Activated naive CD4-positive, alpha-beta T cell treated with anti-CD3 and anti-CD28 coated beads, Interleukin-2, amount 50 U/mL, for 72 hours (primary cell): ENCODE measurements around the gene UNC13A. TPM values are rescaled to one million over a fixed set of nuclear protein-coding genes. Genes with fewer than 3 reads are reported as not detected.
"Not testable (repeated sequence)": the region's sequence is repeated elsewhere in the genome, so short reads cannot be mapped to it uniquely, and the experiment has no call there.

ENCODE experiments used
- ATAC-seq, 2 donors: fragments of 150-1000 bp; cut with Tn5 transposase; 2 replicates each; pipeline ENCODE4 v1.10.0; 2021; ENCODE audit warnings: mild to moderate bottlenecking in 2 of 2, moderate library complexity in 2 of 2
- DNase-seq, 2 donors: peaks; one replicate each; pipeline ENCODE4 v3.0.0; 2021 to 2022; ENCODE audit warnings: low spot score in 2 of 2
- H3K27ac Mint-ChIP-seq, 2 donors: one replicate each; pipeline ENCODE4 v1.8.0; 2022; ENCODE audit warnings: mild to moderate bottlenecking in 2 of 2, mixed read lengths in 2 of 2
- H3K36me3 Mint-ChIP-seq, 2 donors: one replicate each; pipeline ENCODE4 v1.8.0; 2022; ENCODE audit warnings: mixed read lengths in 2 of 2
- H3K9me3 Mint-ChIP-seq, 2 donors: one replicate each; pipeline ENCODE4 v1.8.0; 2022; ENCODE audit warnings: mixed read lengths in 2 of 2
- total RNA-seq, 2 donors: library from RNA; stranded (reverse); gene quantifications; one replicate each; pipeline ENCODE4 v1.2.3, GENCODE V29; 2022

The UNC13A gene
- total RNA-seq, 2 donors from 2014 or later, result 0.04 to 0.20 TPM

GRCh38 chr19:17579661-17580244 is 108.4 kb downstream of the UNC13A start:
- H3K27ac Mint-ChIP-seq, result peak overlapping the region in 1 of 2 donors; percentile 57
- no peaks in the 10 kb centered on the region for H3K9me3 Mint-ChIP-seq
- peaks cover 13 to 14% of the 10 kb centered on the region in 2 donors for H3K36me3 Mint-ChIP-seq
- peak; percentile 58 to 61 for ATAC-seq
- peak in 1 of 2 donors; percentile 40 for DNase-seq

- ATAC-seq (no peak), DNase-seq (no peak)
- Mint-ChIP-seq H3K36me3 (peaks cover 14 to 15% of the 10 kb centered on the region in 2 donors), H3K9me3 (no peaks in the 10 kb centered on the region), H3K27ac (no peak overlapping the region)
Observed at GRCh38 chr19:17577457-17578097, 110.6 kb downstream of the UNC13A start.

DNA sequence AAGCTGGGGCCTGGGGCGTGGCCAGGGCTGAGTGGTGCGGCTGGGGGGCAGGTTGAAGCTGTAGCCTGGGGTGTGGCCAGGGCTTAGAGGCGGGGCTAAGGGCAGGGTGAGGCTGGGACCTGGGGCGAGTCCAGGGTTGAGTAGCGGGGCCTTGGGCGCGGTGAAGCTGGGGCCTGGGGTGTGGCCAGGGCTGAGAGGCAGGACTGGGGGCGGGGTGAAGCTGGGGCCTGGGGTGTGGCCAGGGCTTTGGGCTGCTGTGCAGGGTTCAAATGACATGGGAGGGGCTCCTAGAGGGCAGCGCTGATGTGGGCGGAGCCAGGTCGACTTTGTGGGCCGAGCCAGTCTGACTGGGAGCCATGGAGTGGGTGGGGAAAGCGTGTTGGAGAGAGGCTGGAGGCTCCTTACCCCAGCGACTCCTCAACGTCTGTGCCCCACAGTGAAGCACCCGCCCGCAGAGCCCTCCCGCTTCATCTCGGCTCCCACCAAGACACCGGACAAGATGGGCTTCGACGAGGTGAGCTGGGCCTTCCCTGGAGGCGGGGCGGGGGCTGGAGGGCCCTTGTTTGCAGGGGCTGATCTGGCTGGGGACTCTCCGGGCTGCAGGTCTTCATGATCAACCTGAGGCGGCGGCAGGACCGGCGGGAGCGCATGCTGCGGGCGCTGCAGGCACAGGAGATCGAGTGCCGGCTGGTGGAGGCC is 111.2 kb downstream of the UNC13A start:
- Mint-ChIP-seq H3K9me3 (no peaks in the 10 kb centered on the region), H3K36me3 (peaks cover 14 to 20% of the 10 kb centered on the region in 2 donors), H3K27ac (no peak overlapping the region)
- no peak for DNase-seq
- peak in 1 of 2 donors; percentile 43 for ATAC-seq

GRCh38 chr19:17575871-17576757 is 112.0 kb downstream of the UNC13A start:
- H3K9me3 Mint-ChIP-seq, result no peaks in the 10 kb centered on the region
- no peak overlapping the region for H3K27ac Mint-ChIP-seq
- DNase-seq, result no peak
- ATAC-seq, result no peak
- H3K36me3 Mint-ChIP-seq, result peaks cover 14 to 20% of the 10 kb centered on the region in 2 donors

- peak overlapping the region; percentile 4 to 37 for H3K27ac Mint-ChIP-seq
Observed at GRCh38 chr19:17572638-17573037, 115.5 kb downstream of the UNC13A start.

DNA sequence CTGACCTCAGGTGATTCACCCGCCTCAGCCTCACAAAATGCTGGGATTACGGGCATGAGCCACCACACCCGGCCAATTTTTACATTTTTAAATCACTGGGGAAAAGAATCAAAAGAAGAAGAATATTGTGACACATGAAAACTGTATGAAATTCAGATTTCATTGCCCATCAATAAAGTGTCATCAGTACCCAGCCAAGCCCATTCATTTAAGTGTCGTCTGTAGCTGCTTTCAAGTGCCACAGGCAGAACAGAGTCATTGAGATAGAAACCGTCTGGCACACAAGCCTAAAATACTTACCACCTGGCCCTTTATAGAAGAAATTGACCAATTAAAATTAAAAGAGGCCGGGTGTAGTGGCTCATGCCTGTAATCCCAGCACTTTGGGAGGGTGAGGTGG is 117.4 kb downstream of the UNC13A start:
- DNase-seq (no peak), ATAC-seq (no peak)
- peaks cover 7% of the 10 kb centered on the region in 2 donors for H3K36me3 Mint-ChIP-seq
- peak overlapping the region in 1 of 2 donors; percentile 44 for H3K27ac Mint-ChIP-seq
- no peaks in the 10 kb centered on the region for H3K9me3 Mint-ChIP-seq

More at GRCh38 chr19:17572638-17573037, 115.5 kb downstream of the UNC13A start:
- ATAC-seq (no peak), DNase-seq (no peak)
- Mint-ChIP-seq H3K9me3 (no peaks in the 10 kb centered on the region), H3K36me3 (peaks cover 7 to 12% of the 10 kb centered on the region in 2 donors)

DNA sequence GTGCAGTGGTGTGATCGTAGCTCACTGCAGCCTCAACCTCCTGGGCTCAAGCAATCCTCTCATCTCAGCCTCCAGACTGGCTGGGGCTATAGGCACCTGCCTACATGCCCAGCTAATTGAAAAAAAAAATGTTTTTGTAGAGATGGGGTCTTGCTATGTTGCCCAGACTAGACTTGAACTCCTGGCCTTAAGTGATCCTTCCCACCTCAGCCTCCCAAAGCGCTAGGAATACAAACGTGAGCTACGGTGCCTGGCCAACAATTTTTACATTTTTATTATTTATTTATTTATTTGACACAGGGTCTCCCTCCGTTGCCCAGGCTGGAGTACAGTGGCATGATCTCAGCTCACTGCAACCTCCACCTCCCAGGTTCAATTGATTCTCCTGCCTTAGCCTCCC is 117.9 kb downstream of the UNC13A start:
- H3K36me3 Mint-ChIP-seq, DNase-seq, ATAC-seq, H3K9me3 Mint-ChIP-seq, H3K27ac Mint-ChIP-seq: not testable (repeated sequence)

DNA sequence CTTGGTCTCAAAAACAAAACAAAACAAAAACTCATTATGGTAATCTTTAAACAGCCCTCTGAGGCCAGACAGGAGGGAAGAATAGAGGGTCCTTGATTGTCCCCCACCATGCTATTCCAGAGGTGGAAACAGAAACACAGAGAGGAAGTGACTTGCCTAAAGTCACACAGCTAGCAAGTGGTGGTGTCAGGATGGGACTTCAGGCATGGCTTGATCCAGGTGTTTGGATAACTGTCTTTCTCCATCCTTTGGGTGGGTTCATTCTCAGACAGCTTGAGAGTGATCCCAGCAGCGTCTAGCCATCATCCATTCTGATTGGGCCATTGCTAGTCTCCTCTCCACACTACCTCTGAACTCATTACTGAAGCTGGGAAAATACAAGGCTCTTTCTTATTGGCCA is 120.2 kb downstream of the UNC13A start:
- peak overlapping the region in 1 of 2 donors; percentile 60 for H3K27ac Mint-ChIP-seq
- H3K9me3 Mint-ChIP-seq, result no peaks in the 10 kb centered on the region
- no peak for DNase-seq
- peaks cover 7 to 12% of the 10 kb centered on the region in 2 donors for H3K36me3 Mint-ChIP-seq
- ATAC-seq, result no peak

GRCh38 chr19:17565611-17566010 is 122.5 kb downstream of the UNC13A start:
- ATAC-seq (no peak), DNase-seq (no peak)
- H3K9me3 Mint-ChIP-seq, result no peaks in the 10 kb centered on the region
- peaks cover 6 to 7% of the 10 kb centered on the region in 2 donors for H3K36me3 Mint-ChIP-seq
- H3K27ac Mint-ChIP-seq, result no peak overlapping the region

GRCh38 chr19:17564781-17565180 is 123.4 kb downstream of the UNC13A start:
- ATAC-seq, result no peak
- H3K27ac Mint-ChIP-seq, result peak overlapping the region in 1 of 2 donors; percentile 81
- H3K36me3 Mint-ChIP-seq, result peaks cover 11 to 14% of the 10 kb centered on the region in 2 donors
- no peaks in the 10 kb centered on the region for H3K9me3 Mint-ChIP-seq
- no peak for DNase-seq

DNA sequence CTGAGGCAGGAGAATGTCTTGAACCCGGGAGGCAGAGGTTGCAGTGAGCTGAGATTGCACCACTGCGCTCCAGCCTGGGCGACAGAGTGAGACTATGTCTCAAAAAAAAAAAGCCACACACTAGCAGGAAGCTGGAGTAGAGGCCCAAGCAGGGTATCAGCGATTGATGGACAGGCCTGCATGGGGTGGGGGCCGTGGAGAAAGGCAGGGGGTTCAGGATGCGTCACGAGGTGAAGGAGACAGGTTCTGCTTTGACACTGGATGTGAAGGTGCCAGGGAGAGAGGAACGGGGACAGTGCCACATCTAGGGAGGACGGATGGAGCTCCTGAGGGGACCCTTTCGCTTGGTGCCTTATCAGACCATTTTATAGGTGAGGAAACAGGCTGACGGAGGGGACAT is 125.6 kb downstream of the UNC13A start:
- no peak for DNase-seq
- no peak for ATAC-seq
- peak overlapping the region; percentile 32 to 58 for H3K27ac Mint-ChIP-seq
- peaks cover 4 to 17% of the 10 kb centered on the region in 2 donors for H3K36me3 Mint-ChIP-seq
- H3K9me3 Mint-ChIP-seq, result no peaks in the 10 kb centered on the region

DNA sequence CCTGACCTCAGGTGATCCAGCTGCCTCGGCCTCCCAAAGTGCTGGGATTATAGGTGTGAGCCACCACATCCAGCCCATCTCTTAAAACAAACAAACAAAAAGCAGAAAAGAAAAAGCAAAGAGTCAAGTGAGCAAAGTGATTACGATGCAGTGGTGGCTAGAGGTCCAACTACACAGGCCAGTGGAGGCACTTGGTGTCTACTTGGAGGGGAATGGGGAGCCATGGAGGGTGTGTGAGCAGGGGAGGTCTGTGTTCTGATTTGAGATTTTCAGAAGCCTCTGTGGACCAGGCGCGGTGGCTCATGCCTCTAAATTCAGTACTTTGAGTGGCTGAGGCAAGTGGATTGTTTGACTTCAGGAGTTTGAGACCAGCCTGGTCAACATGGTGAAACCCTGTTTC is 126.1 kb downstream of the UNC13A start:
- H3K36me3 Mint-ChIP-seq, result peaks cover 4 to 19% of the 10 kb centered on the region in 2 donors
- H3K9me3 Mint-ChIP-seq, result no peaks in the 10 kb centered on the region

GRCh38 chr19:17560205-17560595 is 128.0 kb downstream of the UNC13A start:
- Mint-ChIP-seq H3K9me3 (no peaks in the 10 kb centered on the region), H3K36me3 (peaks cover 14 to 25% of the 10 kb centered on the region in 2 donors), H3K27ac (peak overlapping the region in 1 of 2 donors; percentile 69)
- DNase-seq (no peak), ATAC-seq (no peak)

More for the DNA sequence above, 126.1 kb downstream of the UNC13A start:
- peak overlapping the region; percentile 32 to 58 for H3K27ac Mint-ChIP-seq
- ATAC-seq (no peak), DNase-seq (no peak)

DNA sequence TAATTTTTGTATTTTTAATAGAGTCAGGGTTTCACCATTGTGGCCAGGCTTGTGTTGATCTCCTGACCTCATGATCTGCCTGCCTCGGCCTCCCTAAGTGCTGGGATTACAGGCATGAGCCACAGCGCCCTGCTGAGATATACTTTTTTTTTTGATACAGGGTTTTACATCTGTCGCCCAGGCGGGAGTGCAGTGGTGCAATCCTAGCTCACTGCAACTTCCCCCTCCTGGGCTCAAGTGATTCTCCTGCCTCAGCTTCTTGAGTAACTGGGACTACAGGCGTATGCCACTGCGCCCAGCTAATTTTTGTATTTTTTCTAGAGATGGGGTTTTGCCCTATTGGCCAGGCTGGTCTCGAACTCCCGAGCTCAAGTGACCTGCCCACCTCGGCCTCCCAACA is 130.7 kb downstream of the UNC13A start:
- Mint-ChIP-seq H3K27ac (no peak overlapping the region), H3K9me3 (no peaks in the 10 kb centered on the region), H3K36me3 (peaks cover 14 to 19% of the 10 kb centered on the region in 2 donors)
- ATAC-seq, result no peak
- DNase-seq, result no peak

DNA sequence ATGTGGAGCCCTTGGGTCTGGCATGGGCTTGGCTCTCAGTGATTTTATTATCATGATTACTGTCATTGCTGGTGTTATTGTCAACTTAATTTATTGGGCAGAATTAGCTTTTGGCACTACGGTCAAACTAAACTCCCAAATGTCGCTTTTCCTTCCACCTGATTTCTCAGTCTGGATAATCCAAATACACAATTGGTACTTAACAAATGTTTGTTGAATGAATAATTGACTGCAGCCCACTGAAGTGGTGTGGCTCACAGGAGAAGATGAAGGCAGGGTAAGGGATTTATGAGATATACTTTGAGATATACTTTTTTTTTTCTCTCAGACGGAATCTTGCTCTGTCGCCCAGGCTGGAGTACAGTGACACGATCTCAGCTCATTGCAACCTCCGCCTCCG is 131.2 kb downstream of the UNC13A start:
- DNase-seq (no peak), ATAC-seq (no peak)
- Mint-ChIP-seq H3K9me3 (no peaks in the 10 kb centered on the region), H3K36me3 (peaks cover 14 to 19% of the 10 kb centered on the region in 2 donors), H3K27ac (no peak overlapping the region)
